Measurements from ENCODE around the gene ZNF236. TPM values are rescaled to one million over a fixed set of nuclear protein-coding genes. Genes with fewer than 3 reads are reported as not detected.

Gene ZNF236
- total RNA-seq, 1 donor from 2014 or later = 19.4 TPM

DNA sequence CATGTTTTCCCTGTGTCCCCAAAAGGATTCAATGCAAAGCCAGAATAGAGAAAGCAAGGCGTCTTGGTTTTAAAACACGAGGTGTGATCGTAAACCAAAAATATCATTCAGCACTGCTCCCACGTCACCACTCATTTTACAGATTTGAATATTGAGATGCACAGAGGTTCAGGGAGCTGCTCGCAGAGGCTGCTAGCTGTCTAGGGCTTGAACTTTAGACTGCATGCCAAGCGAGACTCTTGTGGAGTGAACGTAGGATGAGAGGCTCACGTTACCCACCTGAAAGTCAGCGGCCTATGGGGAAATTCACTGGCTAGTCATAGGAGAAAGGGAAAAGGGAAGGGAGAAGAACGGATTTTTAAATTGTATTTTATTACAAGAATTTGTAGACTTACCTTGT is 180.1 kb downstream of the ZNF236 start:
- no peak overlapping the region for H3K4me3 Mint-ChIP-seq (ENCODE audit: unreplicated experiment)
- H3K36me3 Mint-ChIP-seq (ENCODE audit: low read depth, unreplicated experiment) = no peaks in the 10 kb centered on the region

DNA sequence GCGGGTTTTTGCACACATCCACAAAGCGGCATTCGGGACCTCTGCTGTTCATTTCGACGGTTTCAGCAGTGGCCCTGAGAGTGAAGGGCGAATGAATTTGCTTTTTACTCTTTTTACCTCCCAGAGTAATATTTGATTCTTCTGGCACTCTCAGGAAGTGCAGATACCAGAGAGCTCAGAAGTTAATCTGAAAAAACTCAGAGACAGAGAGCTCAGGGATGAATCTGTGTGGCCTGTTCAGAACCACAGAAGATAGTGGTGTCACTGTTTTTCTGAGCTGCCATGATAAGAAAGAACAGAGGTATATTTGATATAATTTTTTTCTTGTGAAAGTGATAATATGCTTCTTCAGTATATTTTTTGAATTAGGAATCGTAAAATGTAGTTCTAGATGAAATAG is 181.0 kb downstream of the ZNF236 start:
- H3K4me3 Mint-ChIP-seq (ENCODE audit: unreplicated experiment) = no peak overlapping the region
- no peaks in the 10 kb centered on the region for H3K36me3 Mint-ChIP-seq (ENCODE audit: low read depth, unreplicated experiment)
- no peak overlapping the region for H3K27ac Mint-ChIP-seq (ENCODE audit: unreplicated experiment)
- H3K27me3 Mint-ChIP-seq (ENCODE audit: unreplicated experiment) = peaks cover 5% of the 10 kb centered on the region
- DNase-seq (ENCODE audit: low spot score) = no peak
- no peaks in the 10 kb centered on the region for H3K9me3 Mint-ChIP-seq (ENCODE audit: unreplicated experiment)
- TF ChIP-seq, protein P1, sequence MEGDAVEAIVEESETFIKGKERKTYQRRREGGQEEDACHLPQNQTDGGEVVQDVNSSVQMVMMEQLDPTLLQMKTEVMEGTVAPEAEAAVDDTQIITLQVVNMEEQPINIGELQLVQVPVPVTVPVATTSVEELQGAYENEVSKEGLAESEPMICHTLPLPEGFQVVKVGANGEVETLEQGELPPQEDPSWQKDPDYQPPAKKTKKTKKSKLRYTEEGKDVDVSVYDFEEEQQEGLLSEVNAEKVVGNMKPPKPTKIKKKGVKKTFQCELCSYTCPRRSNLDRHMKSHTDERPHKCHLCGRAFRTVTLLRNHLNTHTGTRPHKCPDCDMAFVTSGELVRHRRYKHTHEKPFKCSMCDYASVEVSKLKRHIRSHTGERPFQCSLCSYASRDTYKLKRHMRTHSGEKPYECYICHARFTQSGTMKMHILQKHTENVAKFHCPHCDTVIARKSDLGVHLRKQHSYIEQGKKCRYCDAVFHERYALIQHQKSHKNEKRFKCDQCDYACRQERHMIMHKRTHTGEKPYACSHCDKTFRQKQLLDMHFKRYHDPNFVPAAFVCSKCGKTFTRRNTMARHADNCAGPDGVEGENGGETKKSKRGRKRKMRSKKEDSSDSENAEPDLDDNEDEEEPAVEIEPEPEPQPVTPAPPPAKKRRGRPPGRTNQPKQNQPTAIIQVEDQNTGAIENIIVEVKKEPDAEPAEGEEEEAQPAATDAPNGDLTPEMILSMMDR (IDR thresholded peaks at IDR 0.05; ENCODE audit: unreplicated experiment) = no peak
- H3K4me1 Mint-ChIP-seq (ENCODE audit: unreplicated experiment) = no peaks in the 10 kb centered on the region

More for the DNA sequence above, 180.1 kb downstream of the ZNF236 start:
- Mint-ChIP-seq H3K27ac (ENCODE audit: unreplicated experiment) (no peak overlapping the region), H3K27me3 (ENCODE audit: unreplicated experiment) (peaks cover 4% of the 10 kb centered on the region), H3K4me1 (ENCODE audit: unreplicated experiment) (no peaks in the 10 kb centered on the region), H3K9me3 (ENCODE audit: unreplicated experiment) (no peaks in the 10 kb centered on the region)
- TF ChIP-seq, protein P1 (IDR thresholded peaks at IDR 0.05; ENCODE audit: unreplicated experiment) = no peak
- DNase-seq (ENCODE audit: low spot score) = no peak

DNA sequence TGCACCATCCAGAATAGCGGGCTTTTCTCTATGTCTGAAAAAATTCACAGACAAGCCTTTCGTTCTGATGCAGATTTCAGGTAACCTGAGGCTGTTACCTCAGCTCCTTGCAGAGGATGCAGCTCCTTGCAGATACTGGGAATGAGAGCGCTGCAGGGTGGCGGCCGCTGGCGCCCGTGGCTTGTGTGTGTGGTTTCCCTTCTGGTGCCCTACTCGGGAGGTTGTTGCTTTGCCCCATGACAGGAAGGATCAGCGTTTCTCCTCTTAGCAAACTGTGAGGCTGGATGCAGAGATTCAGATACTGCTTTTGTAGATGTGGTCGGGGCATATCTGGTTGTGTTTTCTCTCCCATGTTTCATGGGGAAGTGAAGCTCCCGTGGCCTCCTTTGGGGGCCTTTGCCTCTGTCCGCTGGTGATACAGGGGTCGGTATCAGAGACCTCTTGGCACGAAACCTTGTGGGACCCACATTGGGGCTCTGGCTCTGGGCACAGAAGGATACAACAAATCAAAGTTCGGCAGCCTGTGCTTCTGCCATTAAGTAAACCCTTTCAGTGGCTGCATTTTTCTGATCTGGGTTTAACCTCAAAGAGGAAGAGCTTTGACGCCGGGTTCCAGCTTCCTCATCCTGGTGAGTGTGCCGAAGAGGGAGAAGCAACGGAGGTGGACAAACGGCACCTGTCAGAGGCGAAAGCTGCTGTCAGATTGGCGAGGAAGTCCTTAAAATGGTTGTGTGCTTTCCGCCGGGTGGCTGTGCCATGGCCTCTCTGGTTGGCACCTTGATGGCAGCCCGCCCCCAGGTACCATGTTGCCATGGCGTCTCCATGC is 182.4 kb downstream of the ZNF236 start:
- H3K4me1 Mint-ChIP-seq (ENCODE audit: unreplicated experiment) = no peaks in the 10 kb centered on the region
- TF ChIP-seq, protein P1 (IDR thresholded peaks at IDR 0.05; ENCODE audit: unreplicated experiment) = no peak
- H3K27ac Mint-ChIP-seq (ENCODE audit: unreplicated experiment) = no peak overlapping the region
- no peak for DNase-seq (ENCODE audit: low spot score)
- H3K9me3 Mint-ChIP-seq (ENCODE audit: unreplicated experiment) = no peaks in the 10 kb centered on the region
- H3K4me3 Mint-ChIP-seq (ENCODE audit: unreplicated experiment) = no peak overlapping the region
- H3K27me3 Mint-ChIP-seq (ENCODE audit: unreplicated experiment) = peaks cover 5% of the 10 kb centered on the region
- H3K36me3 Mint-ChIP-seq (ENCODE audit: low read depth, unreplicated experiment) = no peaks in the 10 kb centered on the region

DNA sequence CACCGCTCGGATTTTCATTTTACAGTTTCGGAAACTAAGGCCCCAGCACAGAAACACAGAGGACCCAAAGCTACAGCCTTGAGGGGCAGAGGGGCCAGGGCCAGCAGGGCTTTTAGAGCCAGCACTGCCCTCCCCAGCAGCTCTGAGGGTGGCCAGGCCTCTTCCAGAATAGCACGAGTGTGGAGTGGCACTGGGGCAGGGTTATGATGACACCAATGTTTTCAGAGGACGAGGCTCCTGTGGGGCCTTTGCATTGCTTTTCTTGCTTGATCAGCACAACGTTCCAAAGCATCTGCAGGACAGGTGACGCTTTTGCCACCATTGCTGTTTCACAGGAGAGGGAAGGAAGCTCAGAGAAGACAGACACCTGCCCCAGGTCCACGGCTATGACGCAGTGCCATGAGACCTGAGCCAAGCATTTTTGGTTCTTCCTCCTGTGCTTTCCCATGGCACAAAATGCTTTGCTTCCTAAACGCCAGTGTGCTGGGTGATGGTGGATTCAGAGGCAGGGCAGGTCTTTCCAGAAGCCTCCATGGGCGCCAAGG is 183.4 kb downstream of the ZNF236 start:
- peaks cover 5% of the 10 kb centered on the region for H3K27me3 Mint-ChIP-seq (ENCODE audit: unreplicated experiment)
- H3K4me1 Mint-ChIP-seq (ENCODE audit: unreplicated experiment) = no peaks in the 10 kb centered on the region
- no peak overlapping the region for H3K4me3 Mint-ChIP-seq (ENCODE audit: unreplicated experiment)
- H3K36me3 Mint-ChIP-seq (ENCODE audit: low read depth, unreplicated experiment) = no peaks in the 10 kb centered on the region
- no peaks in the 10 kb centered on the region for H3K9me3 Mint-ChIP-seq (ENCODE audit: unreplicated experiment)
- TF ChIP-seq, protein P1 (IDR thresholded peaks at IDR 0.05; ENCODE audit: unreplicated experiment) = no peak
- H3K27ac Mint-ChIP-seq (ENCODE audit: unreplicated experiment) = no peak overlapping the region
- DNase-seq (ENCODE audit: low spot score) = no peak

Measured in endothelial cell (in vitro differentiated cells).